SK-N-SH treated with all-trans-retinoic acid at 6 μM for 48 hours (cell line): ENCODE results near the gene TNK2.

Source experiments
- ATAC-seq: fragments of 200-7000 bp; cut with Tn5 transposase; 3 replicates; pipeline ENCODE4 v1.9.1; 2020; ENCODE audit warnings: mild to moderate bottlenecking, moderate library complexity
- ARNTL ChIP-seq: fragments of 450-650 bp; formaldehyde crosslinking; IDR thresholded peaks from 2 replicates; pipeline ENCODE4 v1.5.0; 2020; ENCODE audit warnings: low read depth, mild to moderate bottlenecking, moderate library complexity, borderline replicate concordance
- BACH2 ChIP-seq: fragments of 250-450 bp; sonication (Bioruptor Pico); IDR thresholded peaks from 2 replicates; pipeline ENCODE4 v1.9.0; 2021; ENCODE audit warnings: mild to moderate bottlenecking, borderline replicate concordance
- CSDC2 ChIP-seq: fragments of 250-450 bp; sonication (Bioruptor Pico); IDR thresholded peaks from 2 replicates; pipeline ENCODE4 v1.5.0; 2020; ENCODE audit warnings: mild to moderate bottlenecking, moderate library complexity
- ESRRG ChIP-seq: fragments of 250-450 bp; sonication (Bioruptor Pico); IDR thresholded peaks from 2 replicates; pipeline ENCODE4 v1.6.1; 2021; ENCODE audit warnings: mild to moderate bottlenecking
- GLIS3 ChIP-seq: fragments of 250-450 bp; sonication (Bioruptor Pico); IDR thresholded peaks from 2 replicates; pipeline ENCODE4 v1.5.0; 2020; ENCODE audit warnings: mild to moderate bottlenecking, moderate library complexity
- ISL1 ChIP-seq: fragments of 250-450 bp; sonication (Bioruptor Pico); IDR thresholded peaks from 2 replicates; pipeline ENCODE4 v2.1.2; 2022; ENCODE audit warnings: mild to moderate bottlenecking, moderate library complexity
- OSR1 ChIP-seq: fragments of 250-450 bp; sonication (Bioruptor Pico); IDR thresholded peaks from 2 replicates; pipeline ENCODE4 v1.8.0; 2022; ENCODE audit warnings: moderate library complexity, mild to moderate bottlenecking, inconsistent platforms
- PPARA ChIP-seq: fragments of 250-450 bp; sonication (Bioruptor Pico); IDR thresholded peaks from 2 replicates; pipeline ENCODE4 v1.5.0; 2020; ENCODE audit warnings: mild to moderate bottlenecking, borderline replicate concordance
- RARB ChIP-seq: fragments of 250-450 bp; sonication (Bioruptor Pico); IDR thresholded peaks from 2 replicates; pipeline ENCODE4 v1.8.0; 2021; ENCODE audit warnings: mild to moderate bottlenecking, moderate library complexity
- SNAI2 ChIP-seq: fragments of 250-450 bp; sonication (Bioruptor Pico); IDR thresholded peaks from 2 replicates; pipeline ENCODE4 v1.5.0; 2020; ENCODE audit warnings: mild to moderate bottlenecking, moderate library complexity
- TCF4 ChIP-seq: fragments of 250-450 bp; sonication (Bioruptor Pico); IDR thresholded peaks from 2 replicates; pipeline ENCODE4 v1.8.0; 2021; ENCODE audit warnings: mild to moderate bottlenecking, moderate library complexity, borderline replicate concordance
- ZC3H10 ChIP-seq: fragments of 250-450 bp; sonication (Bioruptor Pico); IDR thresholded peaks from 2 replicates; pipeline ENCODE4 v1.5.1; 2021; ENCODE audit warnings: mild to moderate bottlenecking, moderate library complexity
- ZFP30 ChIP-seq: fragments of 450-650 bp; formaldehyde crosslinking; IDR thresholded peaks from 2 replicates; pipeline ENCODE4 v1.5.0; 2022; ENCODE audit warnings: mild to moderate bottlenecking, moderate library complexity
- ZNF565 ChIP-seq: fragments of 450-650 bp; formaldehyde crosslinking; conservative IDR thresholded peaks from 2 replicates; pipeline ENCODE4 v1.5.0; 2020; ENCODE audit warnings: low read depth, mild to moderate bottlenecking, moderate library complexity
- ZNF70 ChIP-seq: fragments of 450-650 bp; formaldehyde crosslinking; IDR thresholded peaks from 2 replicates; pipeline ENCODE4 v1.5.0; 2020; ENCODE audit warnings: mild to moderate bottlenecking, moderate library complexity
- ZNF8 ChIP-seq: fragments of 450-650 bp; formaldehyde crosslinking; IDR thresholded peaks from 2 replicates; pipeline ENCODE4 v1.5.0; 2020; ENCODE audit warnings: mild to moderate bottlenecking, moderate library complexity
- TF ChIP-seq, protein P1 (sequence below): fragments of 250-450 bp; sonication (Bioruptor Pico); IDR thresholded peaks from 2 replicates; pipeline ENCODE4 v1.8.0; 2021; ENCODE audit warnings: low read depth, mild to moderate bottlenecking, moderate library complexity, borderline replicate concordance
- TF ChIP-seq, protein P2 (sequence below): fragments of 250-450 bp; sonication (Bioruptor Pico); IDR thresholded peaks from 2 replicates; pipeline ENCODE4 v1.8.0; 2020; ENCODE audit warnings: mild to moderate bottlenecking, moderate library complexity, borderline replicate concordance
- TF ChIP-seq, protein P3 (sequence below): fragments of 250-450 bp; sonication (Bioruptor Pico); IDR thresholded peaks from 2 replicates; pipeline ENCODE4 v1.5.0; 2020; ENCODE audit warnings: mild to moderate bottlenecking, moderate library complexity
- TF ChIP-seq, protein P4 (sequence below): fragments of 250-450 bp; sonication (Bioruptor Pico); IDR thresholded peaks from 2 replicates; pipeline ENCODE4 v1.5.1; 2021; ENCODE audit warnings: mild to moderate bottlenecking, moderate library complexity

The TNK2 gene

DNA sequence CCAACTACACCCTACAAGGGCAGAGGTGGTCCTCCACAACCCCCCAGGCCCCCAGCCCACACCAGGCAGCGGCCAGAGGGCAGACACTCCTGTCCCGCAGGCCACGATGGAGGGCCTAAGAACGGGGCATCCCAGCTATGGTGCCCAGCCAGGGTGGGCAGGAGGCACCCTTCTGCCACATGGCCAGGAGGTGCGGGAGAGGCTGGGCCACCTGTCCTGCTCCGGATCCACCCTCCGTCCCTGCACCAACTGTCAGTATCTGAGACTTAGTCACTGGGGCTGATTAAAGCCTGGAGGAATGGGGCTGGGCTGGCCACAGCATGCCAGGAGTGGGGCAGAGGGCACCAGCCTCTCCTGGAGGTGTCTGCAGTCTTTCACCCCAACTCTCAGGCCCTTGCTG lies 37.9 kb downstream of the TNK2 start:
- TF ChIP-seq ZC3H10 (CRISPR knock-in tag): no peak
- no peak for TF ChIP-seq SNAI2
- no peak for TF ChIP-seq ZNF70 (CRISPR knock-in tag)
- TF ChIP-seq, all 23 proteins: peak for 0
- ATAC-seq: no peak

DNA sequence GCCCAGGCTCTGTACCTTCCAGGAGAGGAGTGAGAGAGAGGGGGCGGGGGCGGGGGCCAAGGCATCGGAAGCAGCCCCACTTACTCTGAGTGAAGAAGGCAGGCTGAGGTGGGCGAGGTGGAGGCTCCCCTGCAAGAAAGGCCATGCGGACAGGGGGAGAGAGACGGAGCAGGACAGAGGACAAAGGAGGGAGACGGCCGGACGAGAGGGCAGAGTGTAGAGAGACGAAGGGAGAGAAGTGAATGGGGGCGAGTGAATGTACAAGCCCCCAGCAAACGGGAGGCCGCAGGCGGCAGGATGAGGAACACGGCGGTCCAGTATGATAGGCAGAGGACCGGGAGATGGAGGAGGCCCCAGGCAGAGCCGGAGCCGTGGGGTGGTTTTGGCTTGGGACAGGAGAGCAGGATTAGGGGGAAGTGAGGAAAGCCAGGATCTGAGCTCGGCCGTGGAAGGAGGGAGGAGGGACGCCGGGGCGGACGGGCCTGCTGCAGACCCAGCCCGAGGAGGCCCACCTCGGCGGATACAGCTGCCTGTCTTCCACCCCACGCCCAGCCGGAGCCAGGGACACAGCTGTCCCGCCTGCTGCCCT lies 38.8 kb downstream of the TNK2 start:
- no peak for ATAC-seq
- TF ChIP-seq SNAI2: no peak
- TF ChIP-seq RARB (CRISPR knock-in tag): no peak
- TF ChIP-seq OSR1 (CRISPR knock-in tag): no peak
- TF ChIP-seq BACH2 (CRISPR knock-in tag): no peak
- TF ChIP-seq, protein P1, sequence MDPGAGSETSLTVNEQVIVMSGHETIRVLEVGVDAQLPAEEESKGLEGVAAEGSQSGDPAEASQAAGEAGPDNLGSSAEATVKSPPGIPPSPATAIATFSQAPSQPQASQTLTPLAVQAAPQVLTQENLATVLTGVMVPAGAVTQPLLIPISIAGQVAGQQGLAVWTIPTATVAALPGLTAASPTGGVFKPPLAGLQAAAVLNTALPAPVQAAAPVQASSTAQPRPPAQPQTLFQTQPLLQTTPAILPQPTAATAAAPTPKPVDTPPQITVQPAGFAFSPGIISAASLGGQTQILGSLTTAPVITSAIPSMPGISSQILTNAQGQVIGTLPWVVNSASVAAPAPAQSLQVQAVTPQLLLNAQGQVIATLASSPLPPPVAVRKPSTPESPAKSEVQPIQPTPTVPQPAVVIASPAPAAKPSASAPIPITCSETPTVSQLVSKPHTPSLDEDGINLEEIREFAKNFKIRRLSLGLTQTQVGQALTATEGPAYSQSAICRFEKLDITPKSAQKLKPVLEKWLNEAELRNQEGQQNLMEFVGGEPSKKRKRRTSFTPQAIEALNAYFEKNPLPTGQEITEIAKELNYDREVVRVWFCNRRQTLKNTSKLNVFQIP: no peak
- no peak for TF ChIP-seq ZNF565 (CRISPR knock-in tag)
- TF ChIP-seq, protein P2, sequence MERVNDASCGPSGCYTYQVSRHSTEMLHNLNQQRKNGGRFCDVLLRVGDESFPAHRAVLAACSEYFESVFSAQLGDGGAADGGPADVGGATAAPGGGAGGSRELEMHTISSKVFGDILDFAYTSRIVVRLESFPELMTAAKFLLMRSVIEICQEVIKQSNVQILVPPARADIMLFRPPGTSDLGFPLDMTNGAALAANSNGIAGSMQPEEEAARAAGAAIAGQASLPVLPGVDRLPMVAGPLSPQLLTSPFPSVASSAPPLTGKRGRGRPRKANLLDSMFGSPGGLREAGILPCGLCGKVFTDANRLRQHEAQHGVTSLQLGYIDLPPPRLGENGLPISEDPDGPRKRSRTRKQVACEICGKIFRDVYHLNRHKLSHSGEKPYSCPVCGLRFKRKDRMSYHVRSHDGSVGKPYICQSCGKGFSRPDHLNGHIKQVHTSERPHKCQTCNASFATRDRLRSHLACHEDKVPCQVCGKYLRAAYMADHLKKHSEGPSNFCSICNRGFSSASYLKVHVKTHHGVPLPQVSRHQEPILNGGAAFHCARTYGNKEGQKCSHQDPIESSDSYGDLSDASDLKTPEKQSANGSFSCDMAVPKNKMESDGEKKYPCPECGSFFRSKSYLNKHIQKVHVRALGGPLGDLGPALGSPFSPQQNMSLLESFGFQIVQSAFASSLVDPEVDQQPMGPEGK: no peak
- TF ChIP-seq, all 23 proteins: peak for 0

DNA sequence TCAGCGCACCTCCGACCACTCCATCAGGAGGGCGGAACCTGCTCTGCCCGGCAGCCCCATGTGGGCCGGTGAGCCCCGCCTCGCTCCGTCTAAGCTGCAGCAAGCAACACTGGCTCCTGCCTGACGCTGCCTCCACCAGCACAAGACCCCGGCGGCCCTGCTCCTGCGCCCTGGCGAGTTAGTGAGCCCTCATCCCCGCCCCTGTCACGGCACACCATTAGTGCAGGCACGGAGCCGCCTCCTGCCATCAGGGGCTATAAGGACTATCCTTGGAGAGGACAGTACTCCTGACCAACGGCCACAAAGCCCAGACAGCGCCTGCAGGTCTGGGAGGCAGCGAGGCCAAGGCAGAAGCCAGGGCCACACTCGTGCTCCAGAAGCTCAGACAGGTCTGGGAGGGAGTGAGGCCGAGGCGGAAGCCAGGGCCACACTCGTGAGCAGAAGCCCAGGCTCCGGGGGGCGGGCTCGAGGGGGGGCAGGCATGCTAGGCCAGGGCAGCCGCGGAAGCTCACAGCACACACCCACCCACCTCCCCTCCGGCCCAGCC lies 39.4 kb downstream of the TNK2 start:
- no peak for TF ChIP-seq TCF4 (CRISPR knock-in tag)
- TF ChIP-seq ZNF70 (CRISPR knock-in tag): no peak
- TF ChIP-seq SNAI2: no peak
- no peak for TF ChIP-seq CSDC2 (CRISPR knock-in tag)
- TF ChIP-seq, protein P1: no peak
- TF ChIP-seq, protein P3, sequence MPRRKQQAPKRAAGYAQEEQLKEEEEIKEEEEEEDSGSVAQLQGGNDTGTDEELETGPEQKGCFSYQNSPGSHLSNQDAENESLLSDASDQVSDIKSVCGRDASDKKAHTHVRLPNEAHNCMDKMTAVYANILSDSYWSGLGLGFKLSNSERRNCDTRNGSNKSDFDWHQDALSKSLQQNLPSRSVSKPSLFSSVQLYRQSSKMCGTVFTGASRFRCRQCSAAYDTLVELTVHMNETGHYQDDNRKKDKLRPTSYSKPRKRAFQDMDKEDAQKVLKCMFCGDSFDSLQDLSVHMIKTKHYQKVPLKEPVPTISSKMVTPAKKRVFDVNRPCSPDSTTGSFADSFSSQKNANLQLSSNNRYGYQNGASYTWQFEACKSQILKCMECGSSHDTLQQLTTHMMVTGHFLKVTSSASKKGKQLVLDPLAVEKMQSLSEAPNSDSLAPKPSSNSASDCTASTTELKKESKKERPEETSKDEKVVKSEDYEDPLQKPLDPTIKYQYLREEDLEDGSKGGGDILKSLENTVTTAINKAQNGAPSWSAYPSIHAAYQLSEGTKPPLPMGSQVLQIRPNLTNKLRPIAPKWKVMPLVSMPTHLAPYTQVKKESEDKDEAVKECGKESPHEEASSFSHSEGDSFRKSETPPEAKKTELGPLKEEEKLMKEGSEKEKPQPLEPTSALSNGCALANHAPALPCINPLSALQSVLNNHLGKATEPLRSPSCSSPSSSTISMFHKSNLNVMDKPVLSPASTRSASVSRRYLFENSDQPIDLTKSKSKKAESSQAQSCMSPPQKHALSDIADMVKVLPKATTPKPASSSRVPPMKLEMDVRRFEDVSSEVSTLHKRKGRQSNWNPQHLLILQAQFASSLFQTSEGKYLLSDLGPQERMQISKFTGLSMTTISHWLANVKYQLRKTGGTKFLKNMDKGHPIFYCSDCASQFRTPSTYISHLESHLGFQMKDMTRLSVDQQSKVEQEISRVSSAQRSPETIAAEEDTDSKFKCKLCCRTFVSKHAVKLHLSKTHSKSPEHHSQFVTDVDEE (CRISPR knock-in tag): no peak
- no peak for TF ChIP-seq BACH2 (CRISPR knock-in tag)
- no peak for TF ChIP-seq ISL1 (CRISPR knock-in tag)
- no peak for TF ChIP-seq ARNTL (CRISPR knock-in tag)
- no peak for TF ChIP-seq PPARA (CRISPR knock-in tag)
- TF ChIP-seq ZFP30 (CRISPR knock-in tag): no peak
- TF ChIP-seq ZNF8 (CRISPR knock-in tag): no peak
- TF ChIP-seq, protein P4, sequence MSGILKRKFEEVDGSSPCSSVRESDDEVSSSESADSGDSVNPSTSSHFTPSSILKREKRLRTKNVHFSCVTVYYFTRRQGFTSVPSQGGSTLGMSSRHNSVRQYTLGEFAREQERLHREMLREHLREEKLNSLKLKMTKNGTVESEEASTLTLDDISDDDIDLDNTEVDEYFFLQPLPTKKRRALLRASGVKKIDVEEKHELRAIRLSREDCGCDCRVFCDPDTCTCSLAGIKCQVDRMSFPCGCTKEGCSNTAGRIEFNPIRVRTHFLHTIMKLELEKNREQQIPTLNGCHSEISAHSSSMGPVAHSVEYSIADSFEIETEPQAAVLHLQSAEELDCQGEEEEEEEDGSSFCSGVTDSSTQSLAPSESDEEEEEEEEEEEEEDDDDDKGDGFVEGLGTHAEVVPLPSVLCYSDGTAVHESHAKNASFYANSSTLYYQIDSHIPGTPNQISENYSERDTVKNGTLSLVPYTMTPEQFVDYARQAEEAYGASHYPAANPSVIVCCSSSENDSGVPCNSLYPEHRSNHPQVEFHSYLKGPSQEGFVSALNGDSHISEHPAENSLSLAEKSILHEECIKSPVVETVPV (CRISPR knock-in tag): no peak
- TF ChIP-seq ESRRG: no peak
- TF ChIP-seq GLIS3: no peak
- no peak for TF ChIP-seq RARB (CRISPR knock-in tag)
- TF ChIP-seq ZNF565 (CRISPR knock-in tag): no peak
- no peak for TF ChIP-seq ZC3H10 (CRISPR knock-in tag)
- TF ChIP-seq, protein P2: no peak
- ATAC-seq: no peak
